Neural crest cell (in vitro differentiated cells): ENCODE measurements around the gene NEDD1. TPM values are rescaled to one million over a fixed set of nuclear protein-coding genes. Genes with fewer than 3 reads are reported as not detected.

Experiments
- DNase-seq: peaks from one replicate; pipeline ENCODE4 v3.0.0; 2021; ENCODE audit warnings: low read depth, mixed read lengths, low spot score
- H3K27ac Mint-ChIP-seq: one replicate; pipeline ENCODE4 v1.8.0; 2021; ENCODE audit warnings: mild to moderate bottlenecking, mixed read lengths; ENCODE audit not compliant: unreplicated experiment
- H3K27me3 Mint-ChIP-seq: 2 replicates; pipeline ENCODE4 v1.8.0; 2021; ENCODE audit warnings: low read depth, mild to moderate bottlenecking, mixed read lengths
- H3K36me3 Mint-ChIP-seq: 2 replicates; pipeline ENCODE4 v1.8.0; 2021; ENCODE audit warnings: low read depth, mild to moderate bottlenecking, mixed read lengths
- H3K4me1 Mint-ChIP-seq: 2 replicates; pipeline ENCODE4 v1.8.0; 2021; ENCODE audit warnings: mixed read lengths
- H3K4me3 Mint-ChIP-seq: one replicate; pipeline ENCODE4 v1.8.0; 2021; ENCODE audit warnings: mild to moderate bottlenecking, mixed read lengths
- H3K9me3 Mint-ChIP-seq: 2 replicates; pipeline ENCODE4 v1.8.0; 2021; ENCODE audit warnings: mixed read lengths
- CTCF ChIP-seq: fragments of 200-600 bp; sonication (generic); conservative IDR thresholded peaks from 2 replicates; pipeline ENCODE4 v1.5.0; 2021; ENCODE audit warnings: antibody characterized with exemption, mild to moderate bottlenecking
- long read RNA-seq: library from polyadenylated mRNA; unstranded; transcript quantifications from one replicate; pipeline ENCODE4 v2.0.0, GENCODE V29; 2020
- total RNA-seq: library from RNA; stranded (reverse); gene quantifications from 2 replicates; pipeline ENCODE4 v1.2.1, GENCODE V29; 2021

Gene NEDD1
- total RNA-seq: 34.8 and 37.3 TPM in 2 replicates
- long read RNA-seq, full-length matches to known transcripts: 95 of 195 reads
- long read RNA-seq, partial matches to known transcripts: 45 of 195 reads
- long read RNA-seq, other reads (novel, unspliced or antisense): 55 of 195 reads

GRCh38 chr12:96906849-96907670 is at the start of gene NEDD1:
NEDD1 (plus strand) TSS chr12:96907257; CDS start chr12:96909760, 2,503 bp downstream.
- H3K4me1 Mint-ChIP-seq: peaks cover 36% of the 10 kb centered on the region
- peak; percentile 84 for DNase-seq
- peak within 1 kb of the TSS; percentile 97 for H3K27ac Mint-ChIP-seq
- H3K9me3 Mint-ChIP-seq: peaks cover 2% of the 10 kb centered on the region
- no peaks in the 10 kb centered on the region for H3K36me3 Mint-ChIP-seq
- no peaks in the 10 kb centered on the region for H3K27me3 Mint-ChIP-seq
- no peak for TF ChIP-seq CTCF
- peak within 1 kb of the TSS; percentile 97 for H3K4me3 Mint-ChIP-seq

- no peak overlapping the region for H3K4me3 Mint-ChIP-seq
- no peak overlapping the region for H3K27ac Mint-ChIP-seq
- H3K27me3 Mint-ChIP-seq: no peaks in the 10 kb centered on the region
- H3K9me3 Mint-ChIP-seq: peaks cover 11% of the 10 kb centered on the region
- no peak for TF ChIP-seq CTCF
- no peaks in the 10 kb centered on the region for H3K4me1 Mint-ChIP-seq
- no peak for DNase-seq
- H3K36me3 Mint-ChIP-seq: peaks cover 3% of the 10 kb centered on the region
These were observed 48.9 kb upstream of the NEDD1 start for GRCh38 chr12:96858162-96858561.

- Mint-ChIP-seq H3K27ac (no peak overlapping the region), H3K27me3 (no peaks in the 10 kb centered on the region), H3K9me3 (peaks cover 11% of the 10 kb centered on the region), H3K36me3 (peaks cover 3% of the 10 kb centered on the region), H3K4me1 (no peaks in the 10 kb centered on the region), H3K4me3 (no peak overlapping the region)
- no peak for TF ChIP-seq CTCF
- DNase-seq: no peak
These were observed 45.4 kb upstream of the NEDD1 start for GRCh38 chr12:96861656-96862055.

GRCh38 chr12:96862326-96862725 is 44.7 kb upstream of the NEDD1 start:
- TF ChIP-seq CTCF: no peak
- Mint-ChIP-seq H3K27ac (no peak overlapping the region), H3K27me3 (no peaks in the 10 kb centered on the region), H3K36me3 (peaks cover 3% of the 10 kb centered on the region), H3K9me3 (peaks cover 8% of the 10 kb centered on the region), H3K4me1 (no peaks in the 10 kb centered on the region), H3K4me3 (no peak overlapping the region)
- DNase-seq: no peak

GRCh38 chr12:96864335-96864734 is 42.7 kb upstream of the NEDD1 start:
- DNase-seq: no peak
- no peaks in the 10 kb centered on the region for H3K27me3 Mint-ChIP-seq
- no peak overlapping the region for H3K27ac Mint-ChIP-seq
- H3K36me3 Mint-ChIP-seq: no peaks in the 10 kb centered on the region
- no peaks in the 10 kb centered on the region for H3K4me1 Mint-ChIP-seq
- H3K9me3 Mint-ChIP-seq: peaks cover 3% of the 10 kb centered on the region
- no peak overlapping the region for H3K4me3 Mint-ChIP-seq
- TF ChIP-seq CTCF: no peak
